ENCODE measurements around the gene LILRB1. TPM values are rescaled to one million over a fixed set of nuclear protein-coding genes. Genes with fewer than 3 reads are reported as not detected.

LILRB1 gene
- total and polyA plus RNA-seq, 2 experiments from 2014 or later, result not detected

GRCh38 chr19:54665530-54665929, 35.2 kb downstream of the LILRB1 start:
- H3K4me3 ChIP-seq, result no peak overlapping the region
- WGBS (ENCODE audit: low lambda C conversion rate, missing lambda C conversion rate), result 82% methylated on average over 6 of the region's 6 CpGs
- H3K4me1 ChIP-seq (ENCODE audit: insufficient read depth), result no peaks in the 10 kb centered on the region
- no peaks in the 10 kb centered on the region for H3K27me3 ChIP-seq
- H3K9me3 ChIP-seq (ENCODE audit: low read depth), result no peaks in the 10 kb centered on the region
- TF ChIP-seq CTCF (IDR thresholded peaks at IDR 0.05; ENCODE audit: poor library complexity) (no peak), EZH2 (IDR thresholded peaks at IDR 0.05; ENCODE audit: borderline replicate concordance) (no peak), EZH2phosphoT487 (IDR thresholded peaks at IDR 0.05; ENCODE audit: low read depth, severe bottlenecking, unreplicated experiment) (no peak)
- H2AFZ ChIP-seq, result no peak overlapping the region
- no peaks in the 10 kb centered on the region for H3K9me2 ChIP-seq (replicated peaks; ENCODE audit: insufficient read depth)
- H3K79me2 ChIP-seq, result no peaks in the 10 kb centered on the region
- no peak for DNase-seq (ENCODE audit: low spot score)
- H3K4me2 ChIP-seq, result no peak overlapping the region
- H4K20me1 ChIP-seq (ENCODE audit: insufficient read depth, poor library complexity, severe bottlenecking), result no peaks in the 10 kb centered on the region
- no peaks in the 10 kb centered on the region for H3K36me3 ChIP-seq (replicated peaks; ENCODE audit: insufficient read depth, low read depth)
- no peak overlapping the region for H3K27ac ChIP-seq

GRCh38 chr19:54667217-54667616, 36.9 kb downstream of the LILRB1 start:
- H3K4me2 ChIP-seq, result no peak overlapping the region
- H3K4me1 ChIP-seq (ENCODE audit: insufficient read depth), result no peaks in the 10 kb centered on the region
- no peak overlapping the region for H3K4me3 ChIP-seq
- H3K9me3 ChIP-seq (ENCODE audit: low read depth), result no peaks in the 10 kb centered on the region
- H3K36me3 ChIP-seq (replicated peaks; ENCODE audit: insufficient read depth, low read depth), result no peaks in the 10 kb centered on the region
- no peak for DNase-seq (ENCODE audit: low spot score)
- WGBS (ENCODE audit: low lambda C conversion rate, missing lambda C conversion rate), result 75% methylated on average over 11 of the region's 12 CpGs
- no peaks in the 10 kb centered on the region for H3K9me2 ChIP-seq (replicated peaks; ENCODE audit: insufficient read depth)
- no peaks in the 10 kb centered on the region for H3K79me2 ChIP-seq
- TF ChIP-seq EZH2phosphoT487 (IDR thresholded peaks at IDR 0.05; ENCODE audit: low read depth, severe bottlenecking, unreplicated experiment), result no peak
- no peak overlapping the region for H2AFZ ChIP-seq
- no peaks in the 10 kb centered on the region for H3K27me3 ChIP-seq
- H3K27ac ChIP-seq, result no peak overlapping the region
- no peaks in the 10 kb centered on the region for H4K20me1 ChIP-seq (ENCODE audit: insufficient read depth, poor library complexity, severe bottlenecking)

GRCh38 chr19:54668353-54668752, 38.1 kb downstream of the LILRB1 start:
- Histone ChIP-seq H3K4me3 (no peak overlapping the region), H3K9me3 (ENCODE audit: low read depth) (no peaks in the 10 kb centered on the region), H3K79me2 (no peaks in the 10 kb centered on the region), H3K36me3 (replicated peaks; ENCODE audit: insufficient read depth, low read depth) (no peaks in the 10 kb centered on the region), H4K20me1 (ENCODE audit: insufficient read depth, poor library complexity, severe bottlenecking) (no peaks in the 10 kb centered on the region), H3K9me2 (replicated peaks; ENCODE audit: insufficient read depth) (no peaks in the 10 kb centered on the region), H3K27ac (no peak overlapping the region), H3K4me1 (ENCODE audit: insufficient read depth) (no peaks in the 10 kb centered on the region), H2AFZ (no peak overlapping the region), H3K27me3 (no peaks in the 10 kb centered on the region), H3K4me2 (no peak overlapping the region)
- WGBS (ENCODE audit: low lambda C conversion rate, missing lambda C conversion rate), result 38% methylated on average over 1 of the region's 1 CpG
- no peak for TF ChIP-seq EZH2 (IDR thresholded peaks at IDR 0.05; ENCODE audit: borderline replicate concordance)
- TF ChIP-seq CTCF (IDR thresholded peaks at IDR 0.05; ENCODE audit: poor library complexity), result no peak
- no peak for TF ChIP-seq EZH2phosphoT487 (IDR thresholded peaks at IDR 0.05; ENCODE audit: low read depth, severe bottlenecking, unreplicated experiment)
- DNase-seq (ENCODE audit: low spot score), result no peak

GRCh38 chr19:54670576-54671357, 40.5 kb downstream of the LILRB1 start:
- Histone ChIP-seq H2AFZ (no peak overlapping the region), H3K79me2 (no peaks in the 10 kb centered on the region), H3K4me2 (no peak overlapping the region), H3K36me3 (replicated peaks; ENCODE audit: insufficient read depth, low read depth) (no peaks in the 10 kb centered on the region), H3K4me3 (no peak overlapping the region), H3K4me1 (ENCODE audit: insufficient read depth) (no peaks in the 10 kb centered on the region), H4K20me1 (ENCODE audit: insufficient read depth, poor library complexity, severe bottlenecking) (no peaks in the 10 kb centered on the region), H3K27me3 (no peaks in the 10 kb centered on the region), H3K27ac (no peak overlapping the region), H3K9me3 (ENCODE audit: low read depth) (no peaks in the 10 kb centered on the region), H3K9me2 (replicated peaks; ENCODE audit: insufficient read depth) (no peaks in the 10 kb centered on the region)
- WGBS (ENCODE audit: low lambda C conversion rate, missing lambda C conversion rate), result 37% methylated on average over 3 of the region's 3 CpGs
- DNase-seq (ENCODE audit: low spot score), result no peak
- TF ChIP-seq EZH2 (IDR thresholded peaks at IDR 0.05; ENCODE audit: borderline replicate concordance) (no peak), EZH2phosphoT487 (IDR thresholded peaks at IDR 0.05; ENCODE audit: low read depth, severe bottlenecking, unreplicated experiment) (no peak), CTCF (IDR thresholded peaks at IDR 0.05; ENCODE audit: poor library complexity) (no peak)
